HL-60 (cell line): ENCODE measurements around the gene BPIFB2.

Source experiments
- DNase-seq, 2 experiments: peaks; one replicate each; pipeline ENCODE4 v3.0.0-alpha.2; 2010 to 2020; ENCODE audit warnings: low read depth in 1 of 2, low spot score in 1 of 2
- H3K27ac ChIP-seq: fragments of 250-450 bp; sonication (Bioruptor Pico); replicated peaks from 2 replicates; pipeline ENCODE4 v1.5.1; 2020; ENCODE audit warnings: mild to moderate bottlenecking, moderate library complexity
- H3K27me3 ChIP-seq: fragments of 250-450 bp; sonication (Bioruptor Pico); 2 replicates; pipeline ENCODE4 v1.5.1; 2021; ENCODE audit warnings: mild to moderate bottlenecking, moderate library complexity; ENCODE audit not compliant: insufficient read depth, poor library complexity, severe bottlenecking
- H3K4me3 ChIP-seq: replicated peaks from 2 replicates; pipeline ENCODE4 v1.5.1; 2011; ENCODE audit warnings: mild to moderate bottlenecking, control low read depth, low read length; ENCODE audit not compliant: insufficient read depth
- GABPA ChIP-seq: IDR thresholded peaks from 2 replicates; pipeline ENCODE4 v1.6.1; 2012; ENCODE audit warnings: low read depth
- POLR2AphosphoS5 ChIP-seq: IDR thresholded peaks from 2 replicates; pipeline ENCODE4 v1.6.1; 2012; ENCODE audit warnings: low read depth
- REST ChIP-seq: IDR thresholded peaks from 2 replicates; pipeline ENCODE4 v1.6.1; 2012; ENCODE audit warnings: low read depth; ENCODE audit not compliant: insufficient replicate concordance
- SPI1 ChIP-seq: IDR thresholded peaks from 2 replicates; pipeline ENCODE4 v1.6.1; 2012; ENCODE audit warnings: low read depth, mild to moderate bottlenecking, borderline replicate concordance
- TF ChIP-seq, protein P1 (sequence below): IDR thresholded peaks from one replicate; pipeline ENCODE4 v1.5.1; 2011; ENCODE audit warnings: low read length, control low read depth, inconsistent platforms; ENCODE audit not compliant: insufficient read depth

Gene BPIFB2

GRCh38 chr20:32991792-32992641, 15.5 kb upstream of the BPIFB2 start:
- no peaks in the 10 kb centered on the region for H3K27me3 ChIP-seq

GRCh38 chr20:32993496-32994050, 13.9 kb upstream of the BPIFB2 start:
- Histone ChIP-seq H3K4me3 (no peak overlapping the region), H3K27ac (no peak overlapping the region), H3K27me3 (no peaks in the 10 kb centered on the region)
- TF ChIP-seq REST (no peak), POLR2AphosphoS5 (no peak), SPI1 (no peak), GABPA (no peak)
- TF ChIP-seq, protein P1, sequence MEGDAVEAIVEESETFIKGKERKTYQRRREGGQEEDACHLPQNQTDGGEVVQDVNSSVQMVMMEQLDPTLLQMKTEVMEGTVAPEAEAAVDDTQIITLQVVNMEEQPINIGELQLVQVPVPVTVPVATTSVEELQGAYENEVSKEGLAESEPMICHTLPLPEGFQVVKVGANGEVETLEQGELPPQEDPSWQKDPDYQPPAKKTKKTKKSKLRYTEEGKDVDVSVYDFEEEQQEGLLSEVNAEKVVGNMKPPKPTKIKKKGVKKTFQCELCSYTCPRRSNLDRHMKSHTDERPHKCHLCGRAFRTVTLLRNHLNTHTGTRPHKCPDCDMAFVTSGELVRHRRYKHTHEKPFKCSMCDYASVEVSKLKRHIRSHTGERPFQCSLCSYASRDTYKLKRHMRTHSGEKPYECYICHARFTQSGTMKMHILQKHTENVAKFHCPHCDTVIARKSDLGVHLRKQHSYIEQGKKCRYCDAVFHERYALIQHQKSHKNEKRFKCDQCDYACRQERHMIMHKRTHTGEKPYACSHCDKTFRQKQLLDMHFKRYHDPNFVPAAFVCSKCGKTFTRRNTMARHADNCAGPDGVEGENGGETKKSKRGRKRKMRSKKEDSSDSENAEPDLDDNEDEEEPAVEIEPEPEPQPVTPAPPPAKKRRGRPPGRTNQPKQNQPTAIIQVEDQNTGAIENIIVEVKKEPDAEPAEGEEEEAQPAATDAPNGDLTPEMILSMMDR, result no peak
- no peak for DNase-seq

More at GRCh38 chr20:32991792-32992641, 15.5 kb upstream of the BPIFB2 start:
- DNase-seq, result no peak
- no peak for TF ChIP-seq POLR2AphosphoS5
- TF ChIP-seq SPI1, result no peak
- TF ChIP-seq GABPA, result no peak
- TF ChIP-seq REST, result no peak
- TF ChIP-seq, protein P1, result no peak
- Histone ChIP-seq H3K27ac (no peak overlapping the region), H3K4me3 (no peak overlapping the region)

- no peaks in the 10 kb centered on the region for H3K27me3 ChIP-seq
- no peak for TF ChIP-seq POLR2AphosphoS5
- H3K27ac ChIP-seq, result no peak overlapping the region
- no peak for DNase-seq
- H3K4me3 ChIP-seq, result no peak overlapping the region
Measured at GRCh38 chr20:32995802-32996201, 11.7 kb upstream of the BPIFB2 start.

DNA sequence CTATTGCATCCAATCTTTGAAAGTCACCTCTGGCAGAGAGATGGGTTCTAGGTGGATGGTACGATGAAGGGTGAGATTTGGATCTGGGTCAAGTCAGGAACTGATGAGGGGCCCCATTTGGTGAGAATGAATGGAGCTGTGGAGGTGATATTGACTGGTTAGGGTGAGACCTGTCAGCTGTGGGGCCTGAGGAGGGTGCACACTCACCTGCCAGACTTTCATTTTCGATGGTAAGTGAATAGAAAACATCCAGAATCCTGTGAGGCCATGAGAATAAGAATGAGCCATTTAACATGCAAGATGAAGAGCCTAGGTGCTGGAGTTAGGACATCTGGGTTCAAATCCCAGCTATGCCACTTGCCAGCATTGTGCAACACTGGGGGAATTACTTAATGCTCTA, 10.1 kb upstream of the BPIFB2 start:
- DNase-seq, result no peak
- no peak for TF ChIP-seq GABPA
- TF ChIP-seq, protein P1, result no peak
- no peak for TF ChIP-seq REST
- no peak for TF ChIP-seq SPI1
- TF ChIP-seq POLR2AphosphoS5, result no peak
- Histone ChIP-seq H3K4me3 (no peak overlapping the region), H3K27me3 (no peaks in the 10 kb centered on the region), H3K27ac (no peak overlapping the region)
